ENCODE measurements around the gene CCDC74A.
"Not testable (repeated sequence)": the region's sequence is repeated elsewhere in the genome, so short reads cannot be mapped to it uniquely, and the experiment has no call there.

CCDC74A gene

GRCh38 chr2:131566371-131566770, 38.7 kb downstream of the CCDC74A start:
- DNase-seq: no peak

DNA sequence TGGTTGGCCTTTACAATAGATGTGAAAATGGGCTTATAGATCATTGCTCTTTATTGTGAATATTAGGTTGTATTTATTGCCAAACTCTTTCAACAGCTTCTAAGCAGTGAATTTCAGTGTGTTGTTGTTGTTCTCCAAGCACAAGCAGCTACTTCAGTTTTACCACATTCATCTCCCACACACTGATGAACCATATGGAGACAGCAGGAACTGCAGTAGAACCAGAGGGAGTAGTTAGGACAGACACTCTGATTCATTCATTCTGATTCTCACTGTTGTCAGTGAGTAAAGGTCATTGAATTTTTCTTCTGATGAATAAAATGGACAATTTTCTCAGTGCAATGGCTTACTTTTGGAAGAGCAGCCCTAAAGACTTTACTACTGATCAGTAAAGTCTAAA, 40.2 kb downstream of the CCDC74A start:
- DNase-seq: no peak

- not testable (repeated sequence) for DNase-seq
Observed at GRCh38 chr2:131568401-131568800, 40.7 kb downstream of the CCDC74A start.

- DNase-seq: no peak
Observed at GRCh38 chr2:131572175-131572574, 44.5 kb downstream of the CCDC74A start.

DNA sequence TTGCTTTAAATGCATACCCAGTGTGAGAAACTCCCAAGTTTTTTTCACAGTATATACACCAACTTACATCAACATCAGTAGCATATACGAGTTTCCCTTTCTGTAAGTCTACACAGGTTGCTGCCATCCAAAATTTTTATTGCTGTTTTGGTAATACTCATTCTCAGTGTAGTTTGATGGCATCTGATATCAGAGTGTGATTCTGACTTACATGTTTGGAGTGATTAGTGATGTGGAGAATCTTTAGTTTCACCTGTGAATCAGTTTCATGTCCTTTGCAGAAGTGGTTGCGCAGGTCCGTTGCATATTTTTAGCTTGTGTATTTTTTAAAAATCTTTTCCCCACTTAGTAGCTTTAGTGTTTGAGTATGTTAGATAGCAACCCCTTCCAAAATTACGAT, 50.1 kb downstream of the CCDC74A start:
- no peak for DNase-seq

GRCh38 chr2:131580187-131580586, 52.5 kb downstream of the CCDC74A start:
- DNase-seq: no peak

All from fibroblast of skin of right quadriceps (primary cell).